Duodenal mucosa (tissue), 2 donors: ENCODE results near the gene HNRNPR.
"Not testable (repeated sequence)": the region's sequence is repeated elsewhere in the genome, so short reads cannot be mapped to it uniquely, and the experiment has no call there.

ENCODE experiments used
- H3K27ac ChIP-seq: one replicate; pipeline ENCODE4 v1.7.0; 2013; ENCODE audit warnings: low read depth, low read length
- H3K27me3 ChIP-seq, 2 donors: one replicate each; pipeline ENCODE4 v1.7.0; 2013; ENCODE audit warnings: low read length in 2 of 2, control low read depth in 1 of 2; ENCODE audit not compliant: insufficient read depth in 2 of 2, control insufficient read depth in 1 of 2
- H3K36me3 ChIP-seq, 2 donors: one replicate each; pipeline ENCODE4 v1.7.0; 2013; ENCODE audit warnings: low read length in 2 of 2, control low read depth in 1 of 2; ENCODE audit not compliant: insufficient read depth in 2 of 2, control insufficient read depth in 1 of 2
- H3K4me1 ChIP-seq, 2 donors: one replicate each; pipeline ENCODE4 v1.7.0; 2013; ENCODE audit warnings: low read length in 2 of 2, control low read depth in 1 of 2; ENCODE audit not compliant: insufficient read depth in 2 of 2, control insufficient read depth in 1 of 2
- H3K4me3 ChIP-seq, 2 donors: one replicate each; pipeline ENCODE4 v1.7.0; 2013; ENCODE audit warnings: low read length in 2 of 2, low read depth in 1 of 2
- H3K9ac ChIP-seq, 2 donors: one replicate each; pipeline ENCODE4 v1.7.0; 2013; ENCODE audit warnings: low read length in 2 of 2, low read depth in 1 of 2
- H3K9me3 ChIP-seq, 2 donors: one replicate each; pipeline ENCODE4 v1.7.0; 2013; ENCODE audit warnings: low read length in 2 of 2, control low read depth in 1 of 2; ENCODE audit not compliant: control insufficient read depth in 1 of 2

Gene HNRNPR

GRCh38 chr1:23380719-23381118 lies 36.6 kb upstream of the HNRNPR start:
- Histone ChIP-seq H3K27me3 (no peaks in the 10 kb centered on the region), H3K36me3 (peaks cover 0 to 10% of the 10 kb centered on the region in 2 donors), H3K9ac (no peak overlapping the region), H3K4me3 (no peak overlapping the region), H3K27ac (no peak overlapping the region), H3K9me3 (no peaks in the 10 kb centered on the region), H3K4me1 (peaks cover 23% of the 10 kb centered on the region in 2 donors)

- H3K4me3 ChIP-seq, H3K9me3 ChIP-seq, H3K27me3 ChIP-seq, H3K9ac ChIP-seq, H3K27ac ChIP-seq: not testable (repeated sequence)
- H3K36me3 ChIP-seq: peaks cover 0 to 10% of the 10 kb centered on the region in 2 donors
- H3K4me1 ChIP-seq: peaks cover 21 to 22% of the 10 kb centered on the region in 2 donors
Observed at GRCh38 chr1:23380236-23380635, 36.2 kb upstream of the HNRNPR start.

DNA sequence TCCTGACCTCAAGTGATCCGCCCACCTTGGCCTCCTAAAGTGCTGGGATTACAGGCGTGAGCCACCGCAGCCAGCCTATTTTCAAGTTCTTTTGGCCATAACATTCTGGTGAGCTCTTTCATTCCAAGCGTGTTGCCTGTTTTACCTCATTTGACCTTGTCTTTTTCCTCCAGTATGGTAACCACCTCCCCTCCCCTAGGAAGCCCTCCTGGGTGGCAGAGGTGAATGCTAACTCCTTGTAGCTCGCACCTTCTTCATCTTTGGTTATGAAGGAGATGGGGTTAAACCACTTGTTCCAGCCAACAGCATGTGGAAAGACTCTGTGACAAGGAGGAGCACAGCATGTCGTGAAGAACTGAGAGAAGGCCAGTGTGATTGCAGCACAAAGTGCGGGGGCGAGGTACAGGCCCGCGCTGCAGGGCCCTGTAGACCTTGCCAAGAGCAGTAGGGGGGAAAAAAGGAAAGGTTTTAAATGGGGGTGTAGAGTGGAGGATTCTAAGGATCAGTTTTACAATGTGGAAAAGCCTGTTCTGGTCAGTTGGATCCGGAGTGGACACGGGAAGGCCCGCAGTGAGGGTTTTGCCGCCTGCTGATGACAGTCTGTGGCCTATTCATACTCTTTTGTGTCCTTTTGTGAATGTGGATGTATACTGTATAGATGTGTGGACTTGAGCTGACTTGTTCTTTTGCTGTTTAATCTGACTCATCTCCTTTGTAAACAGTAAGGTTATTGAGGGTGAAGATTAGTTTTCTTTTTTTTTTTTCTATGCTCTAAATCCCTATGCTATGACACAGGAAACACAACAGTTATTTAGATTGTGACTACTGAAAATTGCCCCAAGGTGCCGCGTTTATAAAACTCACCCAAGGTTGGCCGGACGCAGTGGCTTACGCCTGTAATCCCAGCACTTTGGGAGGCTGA lies 33.1 kb upstream of the HNRNPR start:
- no peak overlapping the region for H3K4me3 ChIP-seq
- no peaks in the 10 kb centered on the region for H3K9me3 ChIP-seq
- no peak overlapping the region for H3K9ac ChIP-seq
- no peaks in the 10 kb centered on the region for H3K36me3 ChIP-seq
- H3K27me3 ChIP-seq: no peaks in the 10 kb centered on the region
- H3K4me1 ChIP-seq: peaks cover 6 to 13% of the 10 kb centered on the region in 2 donors
- H3K27ac ChIP-seq: peak overlapping the region; percentile 58

DNA sequence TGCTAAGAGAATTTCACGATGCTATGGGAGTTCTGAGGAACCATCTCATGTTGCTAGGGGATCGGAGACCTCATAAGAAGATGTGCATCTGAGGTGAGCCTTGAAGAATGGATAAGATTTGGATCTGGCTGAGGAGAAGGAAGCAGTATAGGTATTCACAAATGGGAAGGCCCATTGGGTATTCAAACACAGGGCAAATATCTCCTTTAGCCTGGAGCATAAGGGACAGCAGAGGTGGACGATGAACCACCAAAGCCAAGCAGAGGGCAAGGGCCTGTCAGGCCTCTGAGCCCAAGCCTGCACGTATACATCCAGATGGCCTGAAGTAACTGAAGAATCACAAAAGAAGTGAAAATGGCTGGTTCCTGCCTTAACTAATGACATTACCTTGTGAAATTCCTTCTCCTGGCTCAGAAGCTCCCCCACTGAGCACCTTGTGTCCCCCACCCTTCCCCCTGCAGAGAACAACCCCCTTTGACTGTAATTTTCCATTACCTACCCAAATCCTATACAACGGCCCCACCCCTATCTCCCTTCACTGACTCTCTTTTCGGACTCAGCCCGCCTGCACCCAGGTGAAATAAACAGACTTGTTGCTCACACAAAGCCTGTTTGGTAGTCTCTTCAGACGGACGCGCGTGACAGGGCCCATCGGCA lies 30.1 kb upstream of the HNRNPR start:
- H3K27ac ChIP-seq, H3K9me3 ChIP-seq, H3K27me3 ChIP-seq, H3K36me3 ChIP-seq, H3K4me3 ChIP-seq, H3K9ac ChIP-seq: not testable (repeated sequence)
- H3K4me1 ChIP-seq: peaks cover 25 to 31% of the 10 kb centered on the region in 2 donors

DNA sequence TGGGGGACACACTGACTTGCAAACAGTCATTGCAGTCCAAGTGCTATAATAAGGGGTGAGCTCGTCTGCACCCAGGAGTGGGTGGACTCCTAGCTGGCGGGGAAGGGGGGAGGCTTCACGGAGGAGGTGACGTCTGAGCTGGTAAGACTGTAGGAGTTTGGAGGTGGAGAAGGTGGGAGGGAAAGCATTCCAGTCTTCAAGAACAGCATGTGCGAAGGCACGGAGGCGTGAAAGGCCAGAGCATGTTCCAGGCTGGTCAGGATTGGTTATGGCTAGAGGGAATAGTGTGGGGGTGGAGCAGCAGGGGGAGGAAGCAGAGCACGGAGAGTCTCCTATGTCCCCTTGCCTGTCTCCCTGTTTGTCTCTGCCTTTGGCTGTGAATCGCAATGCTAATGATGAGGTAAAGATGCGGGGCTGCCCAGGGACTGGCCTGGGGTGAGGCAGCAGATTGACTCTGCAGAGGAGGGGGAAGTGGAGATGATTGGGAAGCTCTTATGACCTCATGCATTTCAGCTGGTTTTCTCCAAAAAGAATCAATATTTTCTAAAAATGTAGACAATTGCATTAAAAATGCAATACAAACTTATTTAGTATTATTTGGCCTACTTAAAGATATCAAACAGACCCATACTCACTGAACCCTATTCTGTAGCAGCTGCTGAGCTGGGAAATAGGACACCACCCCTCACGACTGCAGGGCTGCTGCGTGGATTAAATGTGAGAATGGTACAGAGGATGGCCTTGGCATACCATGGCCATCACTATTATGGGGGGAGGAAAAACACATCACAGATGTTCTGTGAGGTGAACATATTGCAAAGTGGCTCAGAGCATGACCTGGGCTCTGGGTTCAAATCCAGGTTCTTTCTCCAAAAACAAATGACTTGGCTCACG lies 28.1 kb upstream of the HNRNPR start:
- Histone ChIP-seq H3K4me3 (no peak overlapping the region), H3K27me3 (no peaks in the 10 kb centered on the region), H3K27ac (no peak overlapping the region), H3K9ac (no peak overlapping the region), H3K4me1 (peaks cover 30 to 36% of the 10 kb centered on the region in 2 donors), H3K36me3 (no peaks in the 10 kb centered on the region), H3K9me3 (no peaks in the 10 kb centered on the region)

GRCh38 chr1:23370709-23371584 lies 26.9 kb upstream of the HNRNPR start:
- H3K4me1 ChIP-seq: peaks cover 37% of the 10 kb centered on the region in 2 donors

GRCh38 chr1:23370330-23370708 lies 26.2 kb upstream of the HNRNPR start:
- H3K9me3 ChIP-seq: peaks cover 0 to 9% of the 10 kb centered on the region in 2 donors
- peak overlapping the region in 1 of 2 donors; percentile 88 for H3K4me3 ChIP-seq
- H3K9ac ChIP-seq: peak overlapping the region; percentile 20 to 90
- no peak overlapping the region for H3K27ac ChIP-seq
- peaks cover 37% of the 10 kb centered on the region in 2 donors for H3K4me1 ChIP-seq
- no peaks in the 10 kb centered on the region for H3K27me3 ChIP-seq
- H3K36me3 ChIP-seq: peaks cover 3 to 10% of the 10 kb centered on the region in 2 donors

More at GRCh38 chr1:23370709-23371584, 26.9 kb upstream of the HNRNPR start:
- Histone ChIP-seq H3K9ac (peak overlapping the region; percentile 20 to 90), H3K9me3 (peaks cover 0 to 7% of the 10 kb centered on the region in 2 donors), H3K27me3 (no peaks in the 10 kb centered on the region), H3K4me3 (peak overlapping the region in 1 of 2 donors; percentile 88), H3K27ac (no peak overlapping the region), H3K36me3 (peaks cover 3 to 9% of the 10 kb centered on the region in 2 donors)

- peaks cover 37% of the 10 kb centered on the region in 2 donors for H3K4me1 ChIP-seq
- peak within 1 kb of the TSS; percentile 89 for H3K27ac ChIP-seq
- H3K4me3 ChIP-seq: peak within 1 kb of the TSS; percentile 88 to 90
- no peaks in the 10 kb centered on the region for H3K27me3 ChIP-seq
- H3K9me3 ChIP-seq: peaks cover 4 to 12% of the 10 kb centered on the region in 2 donors
- H3K36me3 ChIP-seq: peaks cover 7 to 14% of the 10 kb centered on the region in 2 donors
- H3K9ac ChIP-seq: peak within 1 kb of the TSS; percentile 90 to 95
Observed at GRCh38 chr1:23369335-23370013, 25.4 kb upstream of the HNRNPR start, which contains the start of gene ZNF436. Gene ZNF436, minus strand, starts transcription at chr1:23369836. Its CDS starts 1,831 bp downstream, at chr1:23368005.
